H9 (cell line): ENCODE results near the gene OCSTAMP. TPM values are rescaled to one million over a fixed set of nuclear protein-coding genes. Genes with fewer than 3 reads are reported as not detected.

ENCODE experiments used
- DNase-seq: peaks from one replicate; pipeline ENCODE4 v3.0.0-alpha.2; 2017
- H2AFZ ChIP-seq: one replicate; pipeline ENCODE4 v1.6.1; 2013; ENCODE audit warnings: mild to moderate bottlenecking, low read length, control low read depth, moderate library complexity
- H2AK5ac ChIP-seq: 2 replicates; pipeline ENCODE4 v1.6.1; 2013; ENCODE audit warnings: low read length, control low read depth, mixed read lengths; ENCODE audit not compliant: insufficient read length
- H2BK120ac ChIP-seq: one replicate; pipeline ENCODE4 v1.6.1; 2013; ENCODE audit warnings: low read depth, mild to moderate bottlenecking, low read length, control low read depth, inconsistent platforms; ENCODE audit not compliant: poor library complexity, severe bottlenecking
- H2BK12ac ChIP-seq: 2 replicates; pipeline ENCODE4 v1.6.1; 2013; ENCODE audit warnings: low read length, control low read depth, mixed read lengths, low read depth; ENCODE audit not compliant: insufficient read length
- H2BK15ac ChIP-seq: 2 replicates; pipeline ENCODE4 v1.6.1; 2013; ENCODE audit warnings: low read depth, low read length, control low read depth
- H2BK20ac ChIP-seq: one replicate; pipeline ENCODE4 v1.6.1; 2013; ENCODE audit warnings: low read depth, mild to moderate bottlenecking, low read length, control low read depth, inconsistent platforms; ENCODE audit not compliant: poor library complexity, severe bottlenecking
- H2BK5ac ChIP-seq: 2 replicates; pipeline ENCODE4 v1.6.1; 2013; ENCODE audit warnings: low read length, control low read depth, mixed read lengths; ENCODE audit not compliant: insufficient read length
- H3K14ac ChIP-seq: 2 replicates; pipeline ENCODE4 v1.6.1; 2013; ENCODE audit warnings: low read length, control low read depth; ENCODE audit not compliant: insufficient read depth
- H3K18ac ChIP-seq: 2 replicates; pipeline ENCODE4 v1.6.1; 2013; ENCODE audit warnings: low read depth, mild to moderate bottlenecking, mixed read lengths, low read length, control low read depth; ENCODE audit not compliant: insufficient read length
- H3K23ac ChIP-seq: 2 replicates; pipeline ENCODE4 v1.6.1; 2013; ENCODE audit warnings: low read length, control low read depth, mixed read lengths, low read depth; ENCODE audit not compliant: insufficient read length
- H3K23me2 ChIP-seq: 2 replicates; pipeline ENCODE4 v1.6.1; 2013; ENCODE audit warnings: low read depth, mild to moderate bottlenecking, mixed read lengths, low read length, control low read depth; ENCODE audit not compliant: insufficient read length, poor library complexity, severe bottlenecking
- H3K27ac ChIP-seq: 2 replicates; pipeline ENCODE4 v1.5.1; 2013; ENCODE audit warnings: low read length, control low read depth, mixed read lengths, low read depth; ENCODE audit not compliant: insufficient read length
- H3K27me3 ChIP-seq: 2 replicates; pipeline ENCODE4 v1.6.1; 2013; ENCODE audit warnings: low read length, control low read depth, inconsistent platforms; ENCODE audit not compliant: insufficient read depth
- H3K4ac ChIP-seq: 2 replicates; pipeline ENCODE4 v1.6.1; 2013; ENCODE audit warnings: low read depth, mild to moderate bottlenecking, control low read depth, inconsistent platforms, low read length, moderate library complexity
- H3K4me1 ChIP-seq: 2 replicates; pipeline ENCODE4 v1.6.1; 2013; ENCODE audit warnings: low read length, control low read depth, inconsistent platforms; ENCODE audit not compliant: insufficient read depth
- H3K4me2 ChIP-seq: 2 replicates; pipeline ENCODE4 v1.6.1; 2013; ENCODE audit warnings: low read length, control low read depth, mixed read lengths; ENCODE audit not compliant: insufficient read length, insufficient read depth
- H3K56ac ChIP-seq: 2 replicates; pipeline ENCODE4 v1.6.1; 2013; ENCODE audit warnings: low read depth, mild to moderate bottlenecking, mixed read lengths, low read length, control low read depth; ENCODE audit not compliant: insufficient read length
- H3K79me1 ChIP-seq: 2 replicates; pipeline ENCODE4 v1.6.1; 2013; ENCODE audit warnings: low read depth, mild to moderate bottlenecking, moderate library complexity, low read length, control low read depth, inconsistent platforms; ENCODE audit not compliant: insufficient read depth, poor library complexity, severe bottlenecking
- H3K79me2 ChIP-seq: 2 replicates; pipeline ENCODE4 v1.6.1; 2013; ENCODE audit warnings: low read length, control low read depth, inconsistent platforms; ENCODE audit not compliant: insufficient read depth
- H3K9ac ChIP-seq: 2 replicates; pipeline ENCODE4 v1.6.1; 2013; ENCODE audit warnings: low read length, control low read depth, mixed read lengths; ENCODE audit not compliant: insufficient read length; ENCODE audit errors: extremely low read depth
- H3K9me3 ChIP-seq: one replicate; pipeline ENCODE4 v1.6.1; 2013; ENCODE audit warnings: low read depth, low read length, inconsistent platforms; ENCODE audit not compliant: control insufficient read depth
- H3T11ph ChIP-seq: one replicate; pipeline ENCODE4 v1.6.1; 2013; ENCODE audit warnings: mild to moderate bottlenecking, low read length, control low read depth, inconsistent platforms
- H4K20me1 ChIP-seq: one replicate; pipeline ENCODE4 v1.6.1; 2013; ENCODE audit not compliant: control insufficient read depth, insufficient read length, insufficient read depth
- H4K5ac ChIP-seq: 2 replicates; pipeline ENCODE4 v1.6.1; 2013; ENCODE audit warnings: low read depth, mild to moderate bottlenecking, mixed read lengths, low read length, control low read depth; ENCODE audit not compliant: insufficient read length
- H4K8ac ChIP-seq: replicated peaks from 2 replicates; pipeline ENCODE4 v1.6.1; 2013; ENCODE audit warnings: low read length, control low read depth, mixed read lengths, low read depth; ENCODE audit not compliant: insufficient read length
- H4K91ac ChIP-seq: 2 replicates; pipeline ENCODE4 v1.6.1; 2013; ENCODE audit warnings: low read depth, mild to moderate bottlenecking, moderate library complexity, mixed read lengths, low read length, control low read depth; ENCODE audit not compliant: insufficient read length
- H3K27ac Mint-ChIP-seq, 3 experiments: 2 replicates in 2 of 3; 3 replicates in 1 of 3; pipeline ENCODE4 v1.8.0; 2020 to 2021; ENCODE audit warnings: mixed read lengths in 3 of 3, mild to moderate bottlenecking in 1 of 3, moderate library complexity in 1 of 3
- H3K27me3 Mint-ChIP-seq: 2 replicates; pipeline ENCODE4 v1.8.0; 2021; ENCODE audit warnings: low read depth, mild to moderate bottlenecking, moderate library complexity, mixed read lengths
- H3K36me3 Mint-ChIP-seq, 3 experiments: 2 replicates in 2 of 3; 3 replicates in 1 of 3; pipeline ENCODE4 v1.8.0; 2020 to 2021; ENCODE audit warnings: low read depth in 3 of 3, mixed read lengths in 3 of 3; ENCODE audit not compliant: insufficient read depth in 1 of 3
- H3K4me1 Mint-ChIP-seq, 2 experiments: 2 replicates each; pipeline ENCODE4 v1.8.0; 2020; ENCODE audit warnings: mixed read lengths in 2 of 2
- H3K4me3 Mint-ChIP-seq, 2 experiments: 2 replicates in 1 of 2; 3 replicates in 1 of 2; pipeline ENCODE4 v1.8.0; 2020 to 2021; ENCODE audit warnings: mild to moderate bottlenecking in 2 of 2, mixed read lengths in 2 of 2, moderate library complexity in 1 of 2
- H3K9me3 Mint-ChIP-seq, 2 experiments: 2 replicates in 1 of 2; 3 replicates in 1 of 2; pipeline ENCODE4 v1.8.0; 2020; ENCODE audit warnings: mild to moderate bottlenecking in 2 of 2, mixed read lengths in 2 of 2, moderate library complexity in 1 of 2
- CTCF ChIP-seq: fragments of 200-600 bp; sonication (generic); conservative IDR thresholded peaks from 3 replicates; pipeline ENCODE4 v1.8.0; 2021; ENCODE audit warnings: antibody characterized with exemption, mild to moderate bottlenecking
- WGBS: extraction: QIAGEN DNeasy Blood & Tissue Kit; methylation state at CpG from one replicate; pipeline ENCODE4 v1.1.7; 2013; ENCODE audit warnings: missing lambda C conversion rate, low lambda C conversion rate, mixed read lengths; ENCODE audit not compliant: insufficient read length; ENCODE audit errors: extremely low coverage; 5-methylcytosine and 5-hydroxymethylcytosine counted together
- total RNA-seq: library from RNA; stranded (reverse); gene quantifications from 2 replicates; pipeline ENCODE4 v1.2.1, GENCODE V29; 2021

The OCSTAMP gene
- total RNA-seq, 1 experiment from 2014 or later: not detected

DNA sequence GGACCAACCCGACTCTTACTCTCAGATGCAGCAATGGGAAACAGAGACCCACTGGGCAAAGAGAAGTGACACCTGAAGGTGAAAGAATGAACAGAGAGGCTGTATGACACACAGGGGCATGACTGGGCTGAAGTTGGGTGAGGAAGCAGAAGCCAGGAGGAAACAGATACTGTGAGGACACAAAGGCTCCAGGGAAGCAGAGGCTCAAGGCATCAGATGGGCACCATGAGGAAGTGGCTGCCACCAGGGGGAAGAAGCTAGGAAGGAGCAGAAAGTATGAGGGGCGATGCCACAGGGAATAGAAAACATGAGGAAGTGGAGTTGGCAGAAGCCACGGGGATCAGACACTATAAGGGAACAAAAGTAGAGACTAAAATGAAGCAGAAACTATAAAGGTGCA is 30.9 kb upstream of the OCSTAMP start:
- peak; percentile 12; the same call in 1 of the 3 replicates for TF ChIP-seq CTCF
- Histone ChIP-seq H3K9me3 (no peaks in the 10 kb centered on the region), H4K20me1 (no peaks in the 10 kb centered on the region), H2AFZ (no peak overlapping the region), H3K27ac (no peak overlapping the region), H3K18ac (no peak overlapping the region), H3K4me2 (no peak overlapping the region), H2BK5ac (no peak overlapping the region), H3K9ac (no peak overlapping the region), H3K56ac (no peak overlapping the region), H4K5ac (no peak overlapping the region), H2BK15ac (no peak overlapping the region), H3K79me2 (no peaks in the 10 kb centered on the region), H2AK5ac (no peak overlapping the region), H4K91ac (no peak overlapping the region), H3K27me3 (no peaks in the 10 kb centered on the region), H2BK12ac (no peak overlapping the region), H3K14ac (no peak overlapping the region), H4K8ac (no peak overlapping the region), H3T11ph (no peak overlapping the region), H2BK20ac (no peak overlapping the region), H3K79me1 (no peaks in the 10 kb centered on the region), H3K4me1 (peaks cover 6% of the 10 kb centered on the region), H3K23me2 (no peaks in the 10 kb centered on the region), H3K23ac (no peak overlapping the region), H3K4ac (no peak overlapping the region), H2BK120ac (no peak overlapping the region)
- no CpG with 5 or more reads among the region's 3 CpGs for whole genome bisulfite sequencing
- H3K4me1 Mint-ChIP-seq: peaks cover 37 to 48% of the 10 kb centered on the region in 2 experiments
- no peaks in the 10 kb centered on the region for H3K27me3 Mint-ChIP-seq
- no peak overlapping the region for H3K4me3 Mint-ChIP-seq
- peaks cover 13 to 14% of the 10 kb centered on the region in 2 experiments for H3K9me3 Mint-ChIP-seq
- H3K36me3 Mint-ChIP-seq: peaks cover 12 to 32% (median 17%) of the 10 kb centered on the region in 3 experiments
- 0 out of 7 replicates have a peak overlapping the region, but pooled peaks of 2 of the 3 experiments have one; percentile 21 to 29 for H3K27ac Mint-ChIP-seq
- DNase-seq: no peak
